NB4 (cell line): Measurements from ENCODE around the gene BFSP2.

Source experiments
- DNase-seq: peaks from one replicate; pipeline ENCODE4 v3.0.0; 2010; ENCODE audit warnings: low read depth
- H3K4me3 ChIP-seq: one replicate; pipeline ENCODE4 v1.5.1; 2011; ENCODE audit warnings: mild to moderate bottlenecking, low read depth, low read length, moderate library complexity
- CTCF ChIP-seq: IDR thresholded peaks from one replicate; pipeline ENCODE4 v1.5.1; 2012; ENCODE audit warnings: low read depth, low read length
- MAX ChIP-seq: IDR thresholded peaks from 2 replicates; pipeline ENCODE4 v1.6.1; 2011; ENCODE audit warnings: low read depth, low read length
- MYC ChIP-seq: IDR thresholded peaks from 2 replicates; pipeline ENCODE4 v1.6.1; 2011; ENCODE audit warnings: low read depth, low read length
- POLR2A ChIP-seq: IDR thresholded peaks from 2 replicates; pipeline ENCODE4 v1.6.1; 2011; ENCODE audit warnings: mild to moderate bottlenecking; ENCODE audit not compliant: insufficient read length; ENCODE audit errors: extremely low read depth

The BFSP2 gene

GRCh38 chr3:133503409-133503808, 103.6 kb downstream of the BFSP2 start:
- DNase-seq: no peak
- TF ChIP-seq POLR2A: no peak
- TF ChIP-seq CTCF: no peak
- no peak for TF ChIP-seq MYC
- TF ChIP-seq MAX: no peak
- no peak overlapping the region for H3K4me3 ChIP-seq

- TF ChIP-seq POLR2A (no peak), MAX (no peak), MYC (no peak), CTCF (no peak)
- DNase-seq: no peak
- H3K4me3 ChIP-seq: no peak overlapping the region
Measured at GRCh38 chr3:133504736-133505135, 104.9 kb downstream of the BFSP2 start.

GRCh38 chr3:133505813-133506212, 106.0 kb downstream of the BFSP2 start:
- TF ChIP-seq MYC (no peak), MAX (no peak), CTCF (no peak), POLR2A (no peak)
- no peak overlapping the region for H3K4me3 ChIP-seq
- DNase-seq: no peak

GRCh38 chr3:133506215-133506901, 106.5 kb downstream of the BFSP2 start:
- TF ChIP-seq MYC (no peak), CTCF (no peak), MAX (no peak), POLR2A (no peak)
- DNase-seq: no peak
- no peak overlapping the region for H3K4me3 ChIP-seq

- no peak for DNase-seq
- TF ChIP-seq MAX (no peak), POLR2A (no peak), CTCF (no peak), MYC (no peak)
- H3K4me3 ChIP-seq: no peak overlapping the region
Measured at GRCh38 chr3:133509488-133509887, 109.6 kb downstream of the BFSP2 start.
